GF-D8 (cell line): ENCODE results near the gene LRMDA.

Experiments used
- DNase-seq: peaks from one replicate; lab custom pipeline; 2025; lab: John Stamatoyannopoulos, UW

LRMDA gene

GRCh38 chr10:75431180-75432111, at the start of gene LRMDA:
TSS of gene LRMDA (plus strand) at chr10:75431624.
- DNase-seq: peak; percentile 82

GRCh38 chr10:75386128-75386527, 45.3 kb upstream of the LRMDA start:
- no peak for DNase-seq

- no peak for DNase-seq
Measured at GRCh38 chr10:75388082-75388481, 43.3 kb upstream of the LRMDA start.

GRCh38 chr10:75390178-75390577, 41.2 kb upstream of the LRMDA start:
- no peak for DNase-seq

GRCh38 chr10:75392271-75392670, 39.2 kb upstream of the LRMDA start:
- no peak for DNase-seq

GRCh38 chr10:75392744-75393143, 38.7 kb upstream of the LRMDA start:
- DNase-seq: no peak

GRCh38 chr10:75394221-75394620, 37.2 kb upstream of the LRMDA start:
- DNase-seq: no peak

- DNase-seq: no peak
Measured at GRCh38 chr10:75395066-75395931, 36.1 kb upstream of the LRMDA start.

GRCh38 chr10:75395932-75396630, 35.3 kb upstream of the LRMDA start:
- no peak for DNase-seq

- DNase-seq: no peak
Measured at GRCh38 chr10:75396631-75397495, 34.6 kb upstream of the LRMDA start.

GRCh38 chr10:75397496-75398199, 33.8 kb upstream of the LRMDA start:
- no peak for DNase-seq

- no peak for DNase-seq
Measured at GRCh38 chr10:75398200-75398691, 33.2 kb upstream of the LRMDA start.

GRCh38 chr10:75398692-75399460, 32.5 kb upstream of the LRMDA start:
- no peak for DNase-seq

GRCh38 chr10:75399461-75400162, 31.8 kb upstream of the LRMDA start:
- no peak for DNase-seq

GRCh38 chr10:75400163-75400770, 31.2 kb upstream of the LRMDA start:
- no peak for DNase-seq

GRCh38 chr10:75400771-75401568, 30.5 kb upstream of the LRMDA start:
- DNase-seq: no peak

GRCh38 chr10:75401569-75402485, 29.6 kb upstream of the LRMDA start, which contains the start of gene ZNF503:
TSS of gene ZNF503 (minus strand) at chr10:75401764. CDS start at chr10:75401419, 345 bp downstream.
- peak; percentile 92 for DNase-seq
